COR-L47 (cell line): ENCODE measurements around the gene NUMA1.

Source experiments
- DNase-seq: peaks from one replicate; lab custom pipeline; 2025; lab: John Stamatoyannopoulos, UW

NUMA1 gene

GRCh38 chr11:71976551-71976950 lies 103.8 kb downstream of the NUMA1 start:
- no peak for DNase-seq

- no peak for DNase-seq
These were observed 108.7 kb downstream of the NUMA1 start for GRCh38 chr11:71971680-71972079.

- DNase-seq = no peak
These were observed 115.7 kb downstream of the NUMA1 start for GRCh38 chr11:71964641-71965040.

- DNase-seq = no peak
These were observed 116.9 kb downstream of the NUMA1 start for GRCh38 chr11:71963468-71963867.

GRCh38 chr11:71962428-71963038 lies 117.8 kb downstream of the NUMA1 start:
- DNase-seq = no peak

- DNase-seq = no peak
These were observed 124.4 kb downstream of the NUMA1 start for GRCh38 chr11:71955898-71956456.
